Endometrial microvascular endothelial cells (primary cell): ENCODE results near the gene SYNGAP1. TPM values are rescaled to one million over a fixed set of nuclear protein-coding genes. Genes with fewer than 3 reads are reported as not detected.

Source experiments
- in situ Hi-C: cut with HindIII; loops from 2 replicates; pipeline ENCODE4 v1.10.0; 2017; ENCODE audit warnings: low sequenced_read_pairs, low pct_unique_long_range_greater_than_20kb; ENCODE audit errors: inconsistent ontology term
- total RNA-seq: library from RNA; depleted of rRNA; stranded (reverse); fragments of >200 nt; gene quantifications from one replicate; pipeline ENCODE4 v1.2.3, GENCODE V29; 2015; ENCODE audit errors: inconsistent ontology term

Gene SYNGAP1
- total RNA-seq, 1 donor from 2014 or later: 1.7 TPM

- in situ Hi-C loops: no loop called here
Measured at GRCh38 chr6:33417903-33418689, 1.8 kb upstream of the SYNGAP1 start, which contains the start of gene CUTA. Gene CUTA (minus strand): TSS chr6:33418107. CDS start chr6:33418000, 107 bp downstream.

GRCh38 chr6:33418690-33419291 lies 1.1 kb upstream of the SYNGAP1 start:
- in situ Hi-C loops: no loop called here

- in situ Hi-C loops: no loop called here
Measured at GRCh38 chr6:33420491-33421343, 852 bp downstream of the SYNGAP1 start.

DNA sequence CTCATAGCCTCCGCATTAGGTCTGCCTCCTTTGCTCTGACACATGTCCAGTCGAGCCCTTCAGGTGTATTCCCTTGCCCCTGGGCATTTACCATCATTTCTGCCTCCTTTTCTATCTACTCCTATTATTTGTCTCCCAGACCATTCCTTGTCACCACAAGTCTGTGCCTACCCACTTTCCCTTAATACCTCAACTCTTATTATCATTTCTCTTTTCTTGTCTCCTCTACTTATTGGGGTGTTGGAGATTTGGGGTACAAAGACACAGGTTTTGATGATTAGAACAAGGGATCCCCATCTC lies 1.4 kb downstream of the SYNGAP1 start:
- in situ Hi-C loops: no loop called here

DNA sequence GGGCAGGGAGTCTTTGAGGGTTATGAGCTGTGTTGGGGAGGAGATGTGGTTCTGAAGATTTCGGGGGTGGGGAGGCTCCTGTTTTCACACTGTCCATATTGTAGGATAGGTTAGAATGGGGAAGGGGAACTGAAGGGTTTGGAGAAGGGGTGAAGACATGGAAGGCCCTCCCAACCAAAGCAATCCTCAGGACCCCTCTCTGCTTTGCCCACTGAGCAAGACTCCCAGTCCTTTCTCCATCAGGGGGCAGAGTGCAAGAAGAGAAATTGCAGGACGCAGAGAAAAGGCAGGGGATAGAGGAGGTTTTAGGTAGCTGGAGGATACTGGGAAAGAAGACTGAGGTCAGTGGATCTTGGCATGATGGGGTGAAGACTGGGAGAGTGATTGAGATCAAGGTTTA lies 3.9 kb downstream of the SYNGAP1 start:
- in situ Hi-C loops: no loop called here

GRCh38 chr6:33424855-33425667 lies 5.2 kb downstream of the SYNGAP1 start:
- in situ Hi-C loops: no loop called here

GRCh38 chr6:33425668-33426577 lies 6.1 kb downstream of the SYNGAP1 start:
- in situ Hi-C loops: no loop called here

DNA sequence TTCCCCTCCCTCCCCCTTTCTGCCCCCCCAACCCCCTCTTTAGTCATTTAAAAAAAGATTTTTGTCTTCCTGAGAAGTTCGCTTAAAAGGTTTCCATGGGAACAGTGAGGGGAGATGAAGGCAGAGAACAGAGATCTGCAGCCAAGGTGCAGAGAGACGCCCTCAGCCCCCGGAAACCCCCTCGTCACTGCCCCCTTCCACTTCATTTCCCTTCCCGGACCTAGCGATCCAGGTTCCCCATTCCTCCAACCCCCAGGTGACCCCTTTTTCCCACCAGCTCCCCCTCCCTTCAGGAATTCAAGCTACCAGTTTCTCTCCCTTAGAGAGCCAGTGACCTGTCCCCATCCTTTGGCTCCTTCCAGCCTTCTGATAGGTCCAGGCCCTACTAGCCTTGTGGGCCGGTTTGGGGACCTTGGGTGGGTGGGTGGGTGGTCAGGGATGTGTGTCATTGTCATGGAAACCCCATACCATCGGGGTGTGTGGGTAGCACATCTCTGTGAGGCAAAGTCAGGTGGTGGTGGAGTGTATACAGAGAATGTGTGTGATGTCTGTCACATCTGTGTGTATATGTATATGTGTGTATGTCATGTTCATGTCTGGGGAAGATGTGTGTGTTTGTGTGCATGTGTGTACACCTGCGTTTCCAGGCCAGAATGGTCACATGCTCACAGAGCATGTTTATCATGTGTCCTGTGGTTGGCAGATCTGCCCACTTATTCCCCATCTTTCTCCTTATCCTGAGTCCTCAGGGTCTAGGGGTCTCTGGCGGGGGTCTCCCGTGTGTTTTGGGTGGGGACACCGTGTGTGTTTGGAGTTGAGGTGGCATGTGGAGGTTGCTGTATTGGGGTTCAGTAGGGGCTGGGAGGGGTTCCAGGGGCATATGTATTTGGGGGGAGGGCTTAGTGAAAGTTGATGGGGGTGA lies 7.0 kb downstream of the SYNGAP1 start:
- in situ Hi-C loops: no loop called here

DNA sequence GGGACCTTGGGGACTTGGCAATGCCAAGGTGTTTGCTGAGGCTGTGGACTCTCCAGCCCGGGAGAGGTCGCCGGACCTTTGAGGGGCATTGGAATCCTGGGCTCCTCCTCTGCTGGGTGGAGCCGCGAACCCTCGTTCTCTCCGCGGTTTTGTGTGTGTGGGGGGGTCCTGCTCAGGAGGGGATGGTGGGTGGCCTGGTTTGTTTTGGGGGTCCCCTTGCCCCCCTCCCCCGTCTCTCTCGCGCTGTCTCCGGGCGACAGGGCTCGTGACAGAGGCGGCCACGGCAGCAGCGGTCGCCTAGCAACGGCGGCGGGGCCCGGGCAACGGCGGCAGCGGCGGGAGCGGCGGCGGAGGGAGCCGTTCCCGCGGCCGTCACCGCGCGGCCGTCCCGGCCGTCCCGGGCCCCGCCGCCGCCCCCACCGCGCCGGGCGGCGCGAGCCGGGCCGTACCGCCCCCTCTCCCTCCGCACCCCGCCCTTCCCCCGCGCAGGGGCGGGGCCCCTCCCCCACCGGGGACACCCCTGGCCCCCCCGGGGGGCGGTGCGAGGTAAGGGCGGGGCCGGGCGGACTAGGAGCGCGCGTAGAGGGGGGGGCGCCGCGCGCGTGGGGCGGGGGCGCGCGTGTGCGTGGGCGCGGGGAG lies 7.8 kb downstream of the SYNGAP1 start:
- in situ Hi-C loops: no loop called here

GRCh38 chr6:33428224-33428965 lies 8.5 kb downstream of the SYNGAP1 start:
- in situ Hi-C loops: no loop called here

DNA sequence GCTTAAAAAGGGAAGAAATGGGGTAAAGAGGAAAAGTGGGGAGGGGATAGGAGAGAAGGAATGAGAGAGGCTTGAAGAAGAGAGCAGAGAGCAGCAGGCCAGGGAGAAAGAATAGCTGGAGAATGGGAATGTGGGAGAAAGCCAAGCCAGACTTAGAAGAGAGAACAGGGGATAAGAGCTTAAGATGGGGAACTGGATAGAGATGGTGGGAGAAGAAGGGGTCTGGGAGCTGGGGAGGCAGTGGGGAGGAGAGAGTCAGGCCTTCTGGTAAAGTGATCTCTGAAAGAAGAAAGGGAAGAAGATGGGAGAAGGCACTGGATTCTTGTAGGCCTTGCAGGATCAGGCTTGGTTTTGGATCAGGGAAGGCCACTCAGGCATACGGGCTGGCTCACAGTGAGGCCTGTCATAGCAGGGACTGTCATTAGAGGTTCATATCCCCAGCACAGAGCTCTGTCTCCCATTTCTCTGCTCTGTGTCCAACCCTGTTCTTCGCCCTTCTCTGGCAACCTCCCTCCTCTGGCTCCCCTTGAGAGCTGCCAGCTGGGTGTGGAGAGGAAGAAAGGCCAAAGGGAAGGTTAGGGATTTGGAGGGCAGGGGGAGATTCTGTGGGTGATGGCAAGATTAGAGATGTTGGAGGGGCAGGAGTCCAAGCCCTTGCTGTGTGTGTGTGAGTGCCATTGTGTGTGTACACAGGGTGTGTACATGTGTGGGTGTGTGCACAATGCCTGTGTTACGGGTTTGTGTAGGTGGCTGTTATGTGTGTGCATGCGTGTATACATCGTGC lies 9.3 kb downstream of the SYNGAP1 start:
- in situ Hi-C loops: no loop called here

GRCh38 chr6:33429750-33430052 lies 9.8 kb downstream of the SYNGAP1 start:
- in situ Hi-C loops: no loop called here

GRCh38 chr6:33430334-33430733 lies 10.5 kb downstream of the SYNGAP1 start:
- in situ Hi-C loops: no loop called here

GRCh38 chr6:33430991-33431879 lies 11.4 kb downstream of the SYNGAP1 start:
- in situ Hi-C loops: no loop called here
